Activated T-helper 1 cell treated with anti-CD3 and anti-CD28 coated beads, Interleukin-12 subunit alpha, Interleukin-12 subunit beta, Interleukin-2, Interleukin-4 antibody, amounts not matched to agents 30 ng/mL and 10 ng/mL and 1 ng/mL, durations not matched to agents 14 hours and 24 hours and 36 hours (primary cell): ENCODE measurements around the gene NT5C2. TPM values are rescaled to one million over a fixed set of nuclear protein-coding genes. Genes with fewer than 3 reads are reported as not detected.
"Not testable (repeated sequence)": the region's sequence is repeated elsewhere in the genome, so short reads cannot be mapped to it uniquely, and the experiment has no call there.

ENCODE experiments used
- DNase-seq: peaks from one replicate; pipeline ENCODE4 v3.0.0; 2021; ENCODE audit warnings: low spot score
- H3K27ac Mint-ChIP-seq: one replicate; pipeline ENCODE4 v1.8.0; 2021; ENCODE audit warnings: mild to moderate bottlenecking, mixed read lengths
- H3K27me3 Mint-ChIP-seq: one replicate; pipeline ENCODE4 v1.8.0; 2022; ENCODE audit warnings: mild to moderate bottlenecking, moderate library complexity, mixed read lengths; ENCODE audit not compliant: insufficient read depth
- H3K36me3 Mint-ChIP-seq: one replicate; pipeline ENCODE4 v1.8.0; 2021; ENCODE audit warnings: low read depth, mixed read lengths
- H3K4me1 Mint-ChIP-seq: one replicate; pipeline ENCODE4 v1.8.0; 2021; ENCODE audit warnings: low read depth, mixed read lengths
- H3K4me3 Mint-ChIP-seq: one replicate; pipeline ENCODE4 v1.8.0; 2021; ENCODE audit warnings: mild to moderate bottlenecking, moderate library complexity, mixed read lengths
- H3K9me3 Mint-ChIP-seq: one replicate; pipeline ENCODE4 v1.8.0; 2021; ENCODE audit warnings: mixed read lengths
- intact Hi-C: fragments of 100-400 bp; cut with micrococcal nuclease; formaldehyde crosslinking; loops from one replicate; pipeline ENCODE4 v1.15.1; 2024
- total RNA-seq: library from RNA; stranded (reverse); gene quantifications from 2 replicates; pipeline ENCODE4 v1.2.3, GENCODE V29; 2022

The NT5C2 gene
- total RNA-seq, 1 donor from 2014 or later: 52.0 TPM

DNA sequence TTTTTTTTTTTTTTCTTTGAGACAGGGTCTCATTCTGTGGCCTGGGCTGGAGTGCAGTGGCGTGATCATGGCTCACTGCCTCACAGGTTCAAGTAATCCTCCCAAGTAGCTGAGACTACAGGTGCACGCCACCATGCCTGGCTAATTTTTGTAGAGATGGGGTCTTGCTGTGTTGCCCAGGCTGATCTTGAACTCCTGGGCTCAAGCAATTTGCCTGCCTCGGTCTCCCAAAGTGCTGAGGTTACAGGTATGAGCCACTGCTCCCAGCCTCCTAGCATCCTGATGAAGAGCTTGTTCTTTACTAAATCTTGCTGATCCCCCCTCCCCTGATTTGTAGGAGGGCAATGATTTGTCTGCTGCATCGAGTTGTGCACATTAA is 126.0 kb downstream of the NT5C2 start:
- DNase-seq, H3K4me3 Mint-ChIP-seq, intact Hi-C loops, H3K27ac Mint-ChIP-seq, H3K36me3 Mint-ChIP-seq, H3K9me3 Mint-ChIP-seq, H3K27me3 Mint-ChIP-seq: not testable (repeated sequence)
- peaks cover 23% of the 10 kb centered on the region for H3K4me1 Mint-ChIP-seq

DNA sequence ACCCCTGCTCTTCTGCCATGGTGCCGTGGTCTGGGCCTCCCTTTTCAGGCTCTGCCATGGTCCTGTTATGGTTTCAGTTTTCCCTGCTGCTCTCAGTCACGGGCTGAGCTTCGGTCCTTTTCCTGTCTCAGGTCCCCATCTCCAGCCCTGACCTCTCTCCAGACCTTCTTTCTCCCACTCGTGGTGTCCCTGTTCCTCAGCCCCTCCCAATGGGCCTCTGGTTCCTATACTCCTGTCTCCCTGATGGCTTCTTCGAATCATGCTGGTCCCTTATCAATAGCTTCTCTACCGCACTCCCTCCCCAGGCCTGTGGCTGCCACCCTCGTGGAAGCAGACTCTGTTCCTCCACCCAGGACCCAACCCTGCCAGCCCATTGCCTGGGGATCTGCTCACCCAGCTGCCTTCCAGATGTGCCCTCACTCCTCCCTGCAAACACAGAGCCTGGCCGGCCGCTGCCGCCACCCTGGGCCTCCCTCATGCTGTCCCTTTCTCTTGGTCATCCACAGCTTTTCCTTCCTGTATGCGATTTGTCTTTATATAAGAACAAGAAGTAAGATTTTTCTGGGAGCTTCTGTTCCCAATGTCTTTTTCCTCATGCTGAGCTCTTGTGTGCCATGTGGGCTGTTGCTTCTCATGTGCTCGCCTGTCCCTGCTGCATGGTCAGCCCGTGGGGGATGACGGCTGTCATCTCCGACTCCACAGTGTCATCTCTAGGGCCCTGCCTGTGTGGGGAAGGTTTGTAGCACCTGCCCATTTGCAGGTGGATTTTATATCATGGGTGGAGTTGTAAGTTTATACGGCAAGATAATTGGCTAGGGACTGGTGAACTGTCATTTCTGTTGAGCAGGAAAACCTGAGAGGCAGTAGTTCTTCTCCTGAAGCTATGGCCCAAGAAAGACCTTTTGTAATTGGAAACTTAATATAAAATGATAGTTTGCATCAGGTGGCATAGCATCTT is 126.7 kb downstream of the NT5C2 start:
- peaks cover 2% of the 10 kb centered on the region for H3K27me3 Mint-ChIP-seq
- DNase-seq: no peak
- H3K36me3 Mint-ChIP-seq: peaks cover 5% of the 10 kb centered on the region
- H3K9me3 Mint-ChIP-seq: no peaks in the 10 kb centered on the region
- peaks cover 23% of the 10 kb centered on the region for H3K4me1 Mint-ChIP-seq
- intact Hi-C loops: no loop called here
- no peak overlapping the region for H3K4me3 Mint-ChIP-seq
- no peak overlapping the region for H3K27ac Mint-ChIP-seq

DNA sequence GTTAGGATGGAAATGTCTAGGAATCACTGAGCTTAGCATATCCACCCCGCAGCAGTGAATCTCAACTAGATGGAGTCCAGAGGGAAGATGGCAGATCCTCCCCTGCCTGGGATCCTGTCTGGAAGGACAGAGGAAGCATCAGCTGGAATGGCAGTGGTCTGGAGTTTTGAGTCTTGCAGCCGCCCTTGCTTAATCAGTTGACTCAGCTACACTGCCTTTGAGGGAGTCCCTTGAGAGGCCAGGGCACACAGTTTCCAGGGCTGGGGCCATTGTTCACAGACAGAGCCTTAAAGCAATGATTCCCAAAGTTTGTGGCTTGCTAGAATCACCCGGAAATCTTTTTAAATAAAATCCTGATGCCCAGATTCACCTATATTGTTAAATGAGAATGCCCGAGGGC is 128.1 kb downstream of the NT5C2 start:
- Mint-ChIP-seq H3K27ac (no peak overlapping the region), H3K4me1 (peaks cover 12% of the 10 kb centered on the region), H3K4me3 (no peak overlapping the region), H3K27me3 (peaks cover 2% of the 10 kb centered on the region), H3K36me3 (peaks cover 5% of the 10 kb centered on the region), H3K9me3 (no peaks in the 10 kb centered on the region)
- intact Hi-C loops: no loop called here
- DNase-seq: no peak

DNA sequence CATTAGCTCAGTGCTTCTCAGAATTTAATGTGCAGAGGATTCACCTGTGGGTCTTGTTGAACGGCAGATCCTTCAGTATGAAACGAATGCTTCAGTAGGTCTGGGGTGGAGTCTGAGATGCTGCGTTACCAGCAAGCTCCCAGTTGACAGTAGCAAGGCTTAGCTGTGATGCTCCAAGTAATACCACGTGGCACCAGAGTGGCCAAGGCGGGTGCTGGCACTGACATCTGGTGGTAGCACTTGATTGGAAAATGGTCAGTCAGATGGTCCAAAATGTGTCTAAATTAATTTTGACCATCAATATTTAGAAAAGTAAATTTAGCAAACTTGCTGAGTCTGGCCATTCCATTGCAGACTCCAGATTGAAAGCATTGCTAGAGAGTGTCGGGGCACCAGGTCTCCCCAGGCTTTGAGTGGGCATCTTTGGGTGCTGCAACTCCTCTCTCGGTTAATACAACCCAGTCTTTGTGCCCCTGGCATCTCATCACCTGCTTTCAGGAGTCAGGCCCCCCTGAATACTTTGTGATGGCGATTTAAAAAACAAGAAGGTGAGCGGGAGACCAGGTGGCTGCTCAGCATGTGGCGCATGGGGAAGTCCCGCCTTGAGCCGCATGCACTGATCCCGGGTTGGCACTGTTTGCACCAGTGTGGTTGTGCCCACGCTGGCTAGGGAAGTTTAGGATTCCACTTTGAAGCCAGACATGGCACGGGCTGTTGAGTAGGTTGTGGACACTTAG is 130.1 kb downstream of the NT5C2 start:
- Mint-ChIP-seq H3K4me3 (no peak overlapping the region), H3K9me3 (no peaks in the 10 kb centered on the region), H3K4me1 (no peaks in the 10 kb centered on the region), H3K27ac (no peak overlapping the region), H3K27me3 (peaks cover 2% of the 10 kb centered on the region), H3K36me3 (peaks cover 2% of the 10 kb centered on the region)
- intact Hi-C loops: no loop called here
- no peak for DNase-seq

DNA sequence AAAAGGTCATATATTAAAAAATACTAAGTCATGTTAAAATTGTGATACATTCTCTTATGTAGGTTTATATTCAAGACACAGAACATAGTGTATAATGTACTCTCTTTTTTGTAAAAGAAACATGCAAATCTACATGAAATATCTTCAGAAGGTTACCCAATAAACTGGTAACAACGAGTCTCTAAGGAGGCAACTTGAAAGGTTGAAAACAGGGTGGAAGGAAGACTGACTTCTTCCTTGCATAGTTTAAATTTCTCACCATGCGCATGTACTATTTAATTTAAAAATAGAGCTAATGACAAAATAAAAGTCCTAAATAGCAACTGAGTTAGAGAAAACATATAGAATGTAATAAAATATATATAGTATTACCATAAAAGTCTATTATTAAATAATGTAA is 132.5 kb downstream of the NT5C2 start:
- H3K36me3 Mint-ChIP-seq: peaks cover 3% of the 10 kb centered on the region
- H3K4me3 Mint-ChIP-seq: no peak overlapping the region
- intact Hi-C loops: no loop called here
- no peaks in the 10 kb centered on the region for H3K4me1 Mint-ChIP-seq
- H3K27me3 Mint-ChIP-seq: no peaks in the 10 kb centered on the region
- no peaks in the 10 kb centered on the region for H3K9me3 Mint-ChIP-seq
- no peak overlapping the region for H3K27ac Mint-ChIP-seq
- DNase-seq: no peak

DNA sequence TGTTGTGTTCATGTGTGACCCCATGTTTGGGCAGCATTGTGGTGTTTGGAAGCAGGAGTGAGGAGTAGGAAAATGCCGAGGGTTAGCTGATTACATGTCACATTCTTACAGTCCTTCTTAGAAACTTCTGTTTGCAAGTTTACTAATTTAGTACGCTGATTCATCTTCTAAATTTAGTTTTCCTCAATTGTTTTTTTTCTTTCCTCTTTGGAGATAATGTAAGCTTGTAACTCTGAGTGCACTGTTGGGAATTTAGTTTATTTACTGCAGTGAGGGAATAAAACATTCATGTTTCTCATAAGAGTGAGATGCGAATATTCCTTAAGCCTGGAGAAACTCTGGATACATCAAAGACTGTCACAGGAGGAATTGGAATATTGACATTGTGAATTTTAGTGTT is 135.0 kb downstream of the NT5C2 start:
- intact Hi-C loops: no loop called here
- Mint-ChIP-seq H3K36me3 (peaks cover 4% of the 10 kb centered on the region), H3K9me3 (no peaks in the 10 kb centered on the region), H3K4me1 (peaks cover 22% of the 10 kb centered on the region), H3K27me3 (no peaks in the 10 kb centered on the region), H3K4me3 (no peak overlapping the region), H3K27ac (no peak overlapping the region)
- DNase-seq: no peak

DNA sequence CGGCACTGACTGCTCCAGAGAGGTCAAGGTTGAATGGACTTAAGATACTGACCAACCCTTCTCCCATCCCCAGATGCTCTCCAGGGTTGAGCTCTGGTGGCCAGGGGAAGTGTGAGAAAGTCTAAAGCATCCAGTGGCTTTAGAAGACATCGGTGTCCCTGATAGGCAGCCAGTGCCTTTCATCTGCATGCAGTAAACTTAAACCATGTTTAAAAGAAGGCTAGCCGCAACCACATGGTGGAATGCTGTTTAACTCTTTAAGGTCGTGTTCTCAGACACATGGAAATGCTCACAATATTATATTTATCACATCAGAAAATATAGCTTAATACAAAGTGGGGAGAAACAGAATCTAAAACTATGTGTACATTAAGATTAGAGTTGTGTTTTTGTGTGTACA is 138.0 kb downstream of the NT5C2 start:
- no peak overlapping the region for H3K27ac Mint-ChIP-seq
- H3K4me3 Mint-ChIP-seq: no peak overlapping the region
- peaks cover 4% of the 10 kb centered on the region for H3K36me3 Mint-ChIP-seq
- DNase-seq: no peak
- no peaks in the 10 kb centered on the region for H3K27me3 Mint-ChIP-seq
- H3K4me1 Mint-ChIP-seq: peaks cover 25% of the 10 kb centered on the region
- intact Hi-C loops: no loop called here
- no peaks in the 10 kb centered on the region for H3K9me3 Mint-ChIP-seq

DNA sequence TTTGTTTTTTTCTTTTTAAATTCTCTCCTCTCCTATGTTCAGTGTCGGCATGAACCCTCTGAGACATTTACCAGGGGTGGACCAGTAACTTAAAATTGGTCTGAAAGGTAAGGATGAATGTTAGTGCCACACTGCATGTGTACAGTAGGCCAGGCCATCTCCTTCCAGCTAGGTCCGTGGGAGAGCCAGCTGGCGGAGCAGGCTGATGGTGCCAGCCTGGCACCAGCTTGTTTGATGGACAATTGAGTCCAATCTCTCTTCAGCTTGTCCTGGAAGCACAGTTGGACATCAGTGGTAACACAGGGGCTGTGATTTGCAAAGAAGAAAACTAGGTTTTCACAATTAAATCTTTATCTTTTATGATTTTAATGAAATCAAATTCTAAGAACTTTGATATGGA is 138.5 kb downstream of the NT5C2 start:
- peaks cover 4% of the 10 kb centered on the region for H3K36me3 Mint-ChIP-seq
- intact Hi-C loops: loop anchor here (1.0 to 5.0 kb wide), 3 partner anchors 15 to 138 kb away; partner anchors contain the start of genes CNNM2 and NT5C2

DNA sequence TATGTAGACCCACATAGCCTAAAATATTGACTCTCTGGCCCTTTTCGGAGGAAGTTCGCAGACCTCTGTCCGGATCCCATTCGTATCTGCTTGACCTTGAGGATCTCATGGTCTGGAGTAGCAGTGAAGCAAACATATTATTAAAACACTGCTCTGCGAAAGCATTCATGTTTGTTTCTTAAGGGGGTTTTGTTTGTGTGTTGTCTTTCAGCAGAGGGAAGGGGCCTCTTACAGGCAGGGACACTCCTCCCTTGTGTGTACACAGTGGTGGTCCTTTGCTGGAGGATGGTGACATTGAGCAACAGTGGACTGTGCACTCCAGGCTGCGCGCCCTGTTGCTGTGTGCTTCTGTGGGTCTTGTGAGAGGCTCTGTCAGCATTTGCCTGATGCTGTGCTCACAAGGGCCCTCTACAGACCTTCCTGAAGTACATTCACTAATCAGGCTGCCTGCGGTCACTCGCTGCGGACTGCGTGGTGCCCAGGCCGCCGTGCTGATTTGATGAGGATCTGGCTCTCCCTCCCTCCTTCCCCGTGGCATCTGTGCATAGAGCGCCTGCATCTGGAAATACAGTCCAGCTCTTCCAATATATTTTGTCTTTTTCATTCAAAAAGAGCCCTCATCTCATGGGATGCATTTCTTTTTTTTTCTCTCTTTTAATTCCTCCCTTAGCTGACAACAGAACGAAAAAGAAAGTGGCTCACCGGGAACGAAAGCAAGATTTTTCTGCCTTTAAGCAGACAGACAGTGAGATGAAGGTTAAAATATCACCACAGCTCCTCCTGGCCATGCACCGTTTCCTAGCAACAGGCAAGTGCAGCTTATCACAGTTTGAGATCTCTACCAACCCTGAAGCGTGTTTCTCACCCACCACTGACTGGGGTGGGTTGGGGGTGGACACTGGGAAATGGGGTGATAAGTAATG is 139.2 kb downstream of the NT5C2 start:
- Mint-ChIP-seq H3K27me3 (no peaks in the 10 kb centered on the region), H3K36me3 (peaks cover 4% of the 10 kb centered on the region), H3K4me1 (peaks cover 25% of the 10 kb centered on the region), H3K27ac (peak overlapping the region; percentile 92), H3K4me3 (peak overlapping the region; percentile 83), H3K9me3 (no peaks in the 10 kb centered on the region)
- intact Hi-C loops: loop anchor here (1.0 to 5.0 kb wide), 3 partner anchors 15 to 138 kb away; partner anchors contain the start of genes CNNM2 and NT5C2
- peak; percentile 69 for DNase-seq

More for the DNA sequence above, 138.5 kb downstream of the NT5C2 start:
- Mint-ChIP-seq H3K27ac (peak overlapping the region; percentile 92), H3K27me3 (no peaks in the 10 kb centered on the region), H3K4me1 (peaks cover 25% of the 10 kb centered on the region), H3K4me3 (peak overlapping the region; percentile 83), H3K9me3 (no peaks in the 10 kb centered on the region)
- no peak for DNase-seq

DNA sequence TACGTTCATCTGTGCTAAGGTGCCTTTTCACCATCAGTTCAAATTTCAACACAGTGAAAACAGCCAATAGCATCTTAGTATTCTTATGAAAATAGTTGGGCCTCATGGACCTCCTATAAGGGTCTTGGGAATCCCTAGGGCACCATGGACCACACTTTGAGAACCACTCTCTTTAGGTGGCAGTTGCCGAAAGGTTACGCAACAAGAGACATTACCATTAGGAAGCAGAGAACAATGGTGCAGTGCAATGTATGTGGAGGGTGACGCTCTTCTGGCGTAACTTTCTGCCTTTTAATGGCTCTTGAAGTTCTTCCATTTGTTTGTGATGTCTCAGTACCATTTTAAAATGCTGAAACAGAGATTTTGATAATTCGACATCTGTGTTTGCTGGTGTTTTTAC is 143.8 kb downstream of the NT5C2 start:
- Mint-ChIP-seq H3K9me3 (no peaks in the 10 kb centered on the region), H3K27ac (no peak overlapping the region), H3K4me1 (peaks cover 15% of the 10 kb centered on the region), H3K36me3 (no peaks in the 10 kb centered on the region), H3K4me3 (no peak overlapping the region), H3K27me3 (peaks cover 2% of the 10 kb centered on the region)
- intact Hi-C loops: no loop called here
- no peak for DNase-seq

DNA sequence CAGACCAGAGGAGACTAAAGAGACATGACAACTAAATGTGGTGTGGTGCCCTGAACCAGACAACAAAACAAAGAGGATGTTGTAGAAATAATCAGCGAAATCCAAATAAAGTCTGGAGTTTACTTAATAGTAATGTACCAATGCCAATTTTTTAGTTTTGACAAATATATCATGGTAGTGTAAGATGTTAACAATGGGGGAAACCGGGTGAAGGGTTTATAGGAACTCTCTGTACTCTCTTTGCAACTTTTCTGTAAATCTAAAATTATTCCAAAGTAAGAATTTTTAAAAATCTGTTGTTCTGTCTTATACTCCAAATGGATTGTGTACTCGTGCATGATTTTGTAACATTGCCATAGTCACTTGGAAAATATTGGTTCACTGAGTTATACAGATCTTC is 145.7 kb downstream of the NT5C2 start:
- DNase-seq: no peak
- no peaks in the 10 kb centered on the region for H3K4me1 Mint-ChIP-seq
- H3K9me3 Mint-ChIP-seq: no peaks in the 10 kb centered on the region
- H3K4me3 Mint-ChIP-seq: no peak overlapping the region
- peaks cover 2% of the 10 kb centered on the region for H3K27me3 Mint-ChIP-seq
- no peak overlapping the region for H3K27ac Mint-ChIP-seq
- H3K36me3 Mint-ChIP-seq: no peaks in the 10 kb centered on the region
- intact Hi-C loops: no loop called here

DNA sequence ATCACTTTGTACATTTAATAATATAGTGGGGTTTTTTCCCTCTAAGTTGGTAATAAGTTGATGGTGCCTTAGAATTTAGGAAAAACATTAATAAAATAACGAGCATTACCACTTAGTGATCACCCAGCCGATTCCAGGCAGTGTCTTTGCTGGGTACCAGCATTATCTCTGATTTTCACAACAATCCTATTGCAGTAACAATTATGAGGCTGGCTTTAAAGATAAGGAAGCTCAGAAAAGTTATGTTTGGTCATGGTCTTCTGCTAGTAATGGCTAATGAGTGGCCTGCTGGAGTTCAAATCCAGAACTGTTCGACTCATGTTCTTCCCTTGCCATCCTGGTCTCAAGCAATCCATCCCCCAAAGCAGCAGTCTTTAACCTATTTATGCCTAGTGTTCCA is 147.1 kb downstream of the NT5C2 start:
- Mint-ChIP-seq H3K27me3 (peaks cover 2% of the 10 kb centered on the region), H3K27ac (no peak overlapping the region), H3K4me1 (no peaks in the 10 kb centered on the region), H3K36me3 (no peaks in the 10 kb centered on the region), H3K9me3 (no peaks in the 10 kb centered on the region), H3K4me3 (no peak overlapping the region)
- no peak for DNase-seq
- intact Hi-C loops: no loop called here
